ENCODE measurements around the gene LBP.

DNA sequence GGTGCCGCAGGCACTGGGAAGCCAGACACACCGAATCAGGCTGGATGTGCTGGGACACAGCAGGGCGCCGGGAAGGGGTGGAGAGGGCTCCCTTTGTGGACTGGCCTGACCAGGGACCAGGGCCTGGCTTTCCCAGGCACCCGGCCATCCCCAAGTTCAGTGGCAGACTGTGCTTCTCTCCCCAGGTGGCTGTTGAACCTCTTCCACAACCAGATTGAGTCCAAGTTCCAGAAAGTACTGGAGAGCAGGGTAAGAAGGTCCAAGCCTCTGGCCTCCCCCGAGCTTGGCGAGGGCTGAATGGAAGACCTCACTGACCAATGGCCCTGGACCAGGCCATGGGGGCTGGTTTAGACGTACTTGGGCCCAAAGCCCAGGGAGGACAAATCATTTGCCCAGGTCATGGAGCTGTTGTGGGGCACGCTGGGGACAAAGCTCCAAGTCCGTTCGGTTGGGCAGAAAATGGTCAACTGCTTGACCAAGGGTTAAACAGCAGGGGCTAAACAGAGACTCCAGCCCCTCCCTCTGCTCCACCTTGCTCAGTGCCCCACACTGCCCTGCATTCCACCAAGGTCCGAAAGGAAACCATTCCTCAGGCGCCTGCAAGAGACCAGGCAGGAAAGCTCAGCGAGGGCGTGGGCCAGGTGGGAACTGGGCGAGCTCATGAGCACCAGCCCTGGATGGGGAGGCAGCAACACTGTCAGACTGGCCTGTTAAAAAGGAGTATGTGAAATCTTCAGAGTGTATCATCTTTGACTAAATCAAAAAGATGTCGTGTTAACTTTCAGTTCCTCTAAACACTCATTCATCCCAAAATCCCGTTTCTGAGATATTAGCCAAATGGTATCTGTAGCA lies 9.1 kb downstream of the LBP start:
- TF ChIP-seq, protein P1, sequence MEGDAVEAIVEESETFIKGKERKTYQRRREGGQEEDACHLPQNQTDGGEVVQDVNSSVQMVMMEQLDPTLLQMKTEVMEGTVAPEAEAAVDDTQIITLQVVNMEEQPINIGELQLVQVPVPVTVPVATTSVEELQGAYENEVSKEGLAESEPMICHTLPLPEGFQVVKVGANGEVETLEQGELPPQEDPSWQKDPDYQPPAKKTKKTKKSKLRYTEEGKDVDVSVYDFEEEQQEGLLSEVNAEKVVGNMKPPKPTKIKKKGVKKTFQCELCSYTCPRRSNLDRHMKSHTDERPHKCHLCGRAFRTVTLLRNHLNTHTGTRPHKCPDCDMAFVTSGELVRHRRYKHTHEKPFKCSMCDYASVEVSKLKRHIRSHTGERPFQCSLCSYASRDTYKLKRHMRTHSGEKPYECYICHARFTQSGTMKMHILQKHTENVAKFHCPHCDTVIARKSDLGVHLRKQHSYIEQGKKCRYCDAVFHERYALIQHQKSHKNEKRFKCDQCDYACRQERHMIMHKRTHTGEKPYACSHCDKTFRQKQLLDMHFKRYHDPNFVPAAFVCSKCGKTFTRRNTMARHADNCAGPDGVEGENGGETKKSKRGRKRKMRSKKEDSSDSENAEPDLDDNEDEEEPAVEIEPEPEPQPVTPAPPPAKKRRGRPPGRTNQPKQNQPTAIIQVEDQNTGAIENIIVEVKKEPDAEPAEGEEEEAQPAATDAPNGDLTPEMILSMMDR (IDR thresholded peaks at IDR 0.05 in 4 of 5, conservative IDR thresholded peaks at IDR 0.05 in 1 of 5): no peak
- TF ChIP-seq POLR2A (IDR thresholded peaks at IDR 0.05): no peak

Measured in gastrocnemius medialis (tissue), 4 donors.